ENCODE results near the gene TNFAIP2. TPM values are rescaled to one million over a fixed set of nuclear protein-coding genes. Genes with fewer than 3 reads are reported as not detected.
A peak's percentile ranks its signal among the peaks of the same experiment; 100 is the strongest.

TNFAIP2 gene
- total and polyA plus RNA-seq, 9 of the 15 experiments (the other 6 are each of a cell fraction or from before 2014, with no cell fraction given): 22.6 to 68.6 (median 44.6) TPM

- TF ChIP-seq, protein P1, sequence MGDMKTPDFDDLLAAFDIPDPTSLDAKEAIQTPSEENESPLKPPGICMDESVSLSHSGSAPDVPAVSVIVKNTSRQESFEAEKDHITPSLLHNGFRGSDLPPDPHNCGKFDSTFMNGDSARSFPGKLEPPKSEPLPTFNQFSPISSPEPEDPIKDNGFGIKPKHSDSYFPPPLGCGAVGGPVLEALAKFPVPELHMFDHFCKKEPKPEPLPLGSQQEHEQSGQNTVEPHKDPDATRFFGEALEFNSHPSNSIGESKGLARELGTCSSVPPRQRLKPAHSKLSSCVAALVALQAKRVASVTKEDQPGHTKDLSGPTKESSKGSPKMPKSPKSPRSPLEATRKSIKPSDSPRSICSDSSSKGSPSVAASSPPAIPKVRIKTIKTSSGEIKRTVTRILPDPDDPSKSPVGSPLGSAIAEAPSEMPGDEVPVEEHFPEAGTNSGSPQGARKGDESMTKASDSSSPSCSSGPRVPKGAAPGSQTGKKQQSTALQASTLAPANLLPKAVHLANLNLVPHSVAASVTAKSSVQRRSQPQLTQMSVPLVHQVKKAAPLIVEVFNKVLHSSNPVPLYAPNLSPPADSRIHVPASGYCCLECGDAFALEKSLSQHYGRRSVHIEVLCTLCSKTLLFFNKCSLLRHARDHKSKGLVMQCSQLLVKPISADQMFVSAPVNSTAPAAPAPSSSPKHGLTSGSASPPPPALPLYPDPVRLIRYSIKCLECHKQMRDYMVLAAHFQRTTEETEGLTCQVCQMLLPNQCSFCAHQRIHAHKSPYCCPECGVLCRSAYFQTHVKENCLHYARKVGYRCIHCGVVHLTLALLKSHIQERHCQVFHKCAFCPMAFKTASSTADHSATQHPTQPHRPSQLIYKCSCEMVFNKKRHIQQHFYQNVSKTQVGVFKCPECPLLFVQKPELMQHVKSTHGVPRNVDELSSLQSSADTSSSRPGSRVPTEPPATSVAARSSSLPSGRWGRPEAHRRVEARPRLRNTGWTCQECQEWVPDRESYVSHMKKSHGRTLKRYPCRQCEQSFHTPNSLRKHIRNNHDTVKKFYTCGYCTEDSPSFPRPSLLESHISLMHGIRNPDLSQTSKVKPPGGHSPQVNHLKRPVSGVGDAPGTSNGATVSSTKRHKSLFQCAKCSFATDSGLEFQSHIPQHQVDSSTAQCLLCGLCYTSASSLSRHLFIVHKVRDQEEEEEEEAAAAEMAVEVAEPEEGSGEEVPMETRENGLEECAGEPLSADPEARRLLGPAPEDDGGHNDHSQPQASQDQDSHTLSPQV (IDR thresholded peaks at IDR 0.05): peak; percentile 85
- no peak for TF ChIP-seq PURB (CRISPR knock-in tag; IDR thresholded peaks at IDR 0.05; ENCODE audit: low read depth)
- peak; percentile 75 for TF ChIP-seq RBFOX2 (IDR thresholded peaks at IDR 0.05; ENCODE audit: low read depth, low read length)
- no peak for TF ChIP-seq ZNF780A (CRISPR knock-in tag; IDR thresholded peaks at IDR 0.05)
- no peak for TF ChIP-seq CBFA2T2 (conservative IDR thresholded peaks at IDR 0.05)
- no peak for TF ChIP-seq POLR2AphosphoS5 (IDR thresholded peaks at IDR 0.05; ENCODE audit: control insufficient read depth, insufficient read depth, low read depth, low read length)
- TF ChIP-seq POLR2B (IDR thresholded peaks at IDR 0.05; ENCODE audit: low read depth, partially characterized antibody): peak; percentile 36
- no peak for TF ChIP-seq KAT2B (IDR thresholded peaks at IDR 0.05; ENCODE audit: low read depth, low read length)
- peak; percentile 28 for TF ChIP-seq PCBP1 (IDR thresholded peaks at IDR 0.05; ENCODE audit: low read depth, low read length, poor library complexity, severe bottlenecking)
- no peak for TF ChIP-seq ZKSCAN1 (IDR thresholded peaks at IDR 0.05; ENCODE audit: low read depth, low read length)
- TF ChIP-seq E2F3 (CRISPR knock-in tag; IDR thresholded peaks at IDR 0.05): no peak
- TF ChIP-seq ATF1 (CRISPR knock-in tag; IDR thresholded peaks at IDR 0.05): no peak
- peak; percentile 50 for TF ChIP-seq ATF1 (tag; IDR thresholded peaks at IDR 0.05)
- TF ChIP-seq KDM5B (IDR thresholded peaks at IDR 0.05; ENCODE audit: insufficient replicate concordance, low read depth, low read length): peak; percentile 89
- TF ChIP-seq L3MBTL2 (IDR thresholded peaks at IDR 0.05): peak; percentile 64
- TF ChIP-seq TGIF2 (CRISPR knock-in tag; IDR thresholded peaks at IDR 0.05): no peak
- 0 out of 2 replicates have a peak, but pooled peaks have one; percentile 30 for TF ChIP-seq RREB1 (CRISPR knock-in tag; IDR thresholded peaks at IDR 0.05)
- TF ChIP-seq TAF1 (IDR thresholded peaks at IDR 0.05; ENCODE audit: control insufficient read depth, extremely low read depth, insufficient read depth, low read length, severe bottlenecking): peak; percentile 15
These were observed at the start of gene TNFAIP2 (continued) for GRCh38 chr14:103122947-103123633.

Data from K562 (cell line).